ENCODE data around the gene STK39.

GRCh38 chr2:168180483-168180882 lies 66.9 kb downstream of the STK39 start:
- TF ChIP-seq CTCF (IDR thresholded peaks at IDR 0.05) (no peak), POLR2A (IDR thresholded peaks at IDR 0.05) (no peak)

Measured in lower leg skin (tissue), 3 donors.